C4-2B (cell line): ENCODE results near the gene CAMK1D.

Source experiments
- ZFX ChIP-seq: fragments of 450-650 bp; IDR thresholded peaks from 2 replicates; pipeline ENCODE4 v1.6.1; 2017
- TF ChIP-seq, protein P1 (sequence below): fragments of 450-650 bp; conservative IDR thresholded peaks from 2 replicates; pipeline ENCODE4 v1.5.1; 2017; ENCODE audit warnings: mild to moderate bottlenecking

DNA sequence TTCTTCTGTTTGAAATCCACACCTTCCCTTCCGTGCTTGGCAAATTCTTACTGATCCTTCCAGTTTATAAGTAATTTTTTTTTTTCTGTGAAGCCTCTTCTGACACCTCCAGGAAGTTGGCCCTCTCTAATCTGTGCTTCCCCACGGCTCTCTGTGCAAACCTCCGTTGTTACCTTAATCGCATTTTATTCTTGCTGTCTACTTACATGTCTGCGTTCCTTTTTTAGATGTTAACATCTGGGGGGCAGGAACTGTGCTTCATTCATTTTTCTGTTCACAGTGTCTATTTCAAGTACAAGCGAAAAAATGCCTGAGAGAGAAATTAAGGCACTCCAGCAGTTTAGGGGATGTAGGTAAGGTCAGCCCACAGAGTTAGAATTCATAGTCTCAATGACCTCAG lies 8.4 kb upstream of the CAMK1D start:
- TF ChIP-seq, protein P1, sequence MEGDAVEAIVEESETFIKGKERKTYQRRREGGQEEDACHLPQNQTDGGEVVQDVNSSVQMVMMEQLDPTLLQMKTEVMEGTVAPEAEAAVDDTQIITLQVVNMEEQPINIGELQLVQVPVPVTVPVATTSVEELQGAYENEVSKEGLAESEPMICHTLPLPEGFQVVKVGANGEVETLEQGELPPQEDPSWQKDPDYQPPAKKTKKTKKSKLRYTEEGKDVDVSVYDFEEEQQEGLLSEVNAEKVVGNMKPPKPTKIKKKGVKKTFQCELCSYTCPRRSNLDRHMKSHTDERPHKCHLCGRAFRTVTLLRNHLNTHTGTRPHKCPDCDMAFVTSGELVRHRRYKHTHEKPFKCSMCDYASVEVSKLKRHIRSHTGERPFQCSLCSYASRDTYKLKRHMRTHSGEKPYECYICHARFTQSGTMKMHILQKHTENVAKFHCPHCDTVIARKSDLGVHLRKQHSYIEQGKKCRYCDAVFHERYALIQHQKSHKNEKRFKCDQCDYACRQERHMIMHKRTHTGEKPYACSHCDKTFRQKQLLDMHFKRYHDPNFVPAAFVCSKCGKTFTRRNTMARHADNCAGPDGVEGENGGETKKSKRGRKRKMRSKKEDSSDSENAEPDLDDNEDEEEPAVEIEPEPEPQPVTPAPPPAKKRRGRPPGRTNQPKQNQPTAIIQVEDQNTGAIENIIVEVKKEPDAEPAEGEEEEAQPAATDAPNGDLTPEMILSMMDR, result no peak
- no peak for TF ChIP-seq ZFX
